ENCODE data around the gene ALKBH2.

Gene ALKBH2

DNA sequence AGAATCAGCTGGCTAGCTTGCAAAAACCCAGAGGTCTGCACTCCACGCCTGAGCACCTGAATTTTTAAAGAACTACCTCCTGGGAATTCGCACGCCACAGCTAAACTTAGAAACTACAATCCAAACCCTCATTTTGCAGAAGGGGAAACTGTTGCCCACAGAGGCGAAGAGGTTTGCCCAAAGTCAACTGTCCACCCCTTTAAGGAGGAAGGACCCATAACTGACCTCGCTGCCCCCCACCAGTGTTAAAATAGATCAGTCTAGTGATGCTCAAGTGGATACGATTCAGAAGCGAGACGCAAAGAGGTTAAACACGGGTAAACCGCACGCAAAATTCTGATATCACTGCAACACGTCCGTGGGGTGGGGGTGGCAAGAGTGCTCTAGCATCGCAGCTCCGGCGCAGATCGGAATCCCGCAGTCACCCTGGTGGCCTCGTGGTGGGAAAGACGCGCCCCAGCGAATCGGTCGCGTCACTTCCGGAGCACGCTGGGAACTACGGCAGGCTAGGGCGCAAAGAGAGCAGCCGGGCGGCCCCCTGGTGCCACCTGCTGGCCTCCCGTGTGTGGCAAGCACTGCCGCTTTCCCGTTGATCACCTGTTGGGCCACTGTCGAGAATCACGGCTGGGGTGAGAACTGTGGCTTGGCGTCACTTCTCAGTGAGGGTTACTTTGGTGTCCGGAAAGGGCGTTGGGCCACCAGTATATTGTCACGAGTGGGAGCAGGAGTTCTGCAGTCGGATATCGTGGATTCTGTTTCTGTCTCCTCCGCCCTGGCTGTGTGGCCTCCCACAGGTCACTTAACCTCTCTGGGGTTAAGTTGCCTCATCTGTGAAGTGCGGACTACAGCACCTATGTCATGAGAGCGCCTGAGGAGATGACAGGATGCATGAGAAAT, at the start of gene ALKBH2:
ALKBH2 (minus strand) TSS at position 451 of the 897 bp plus-strand sequence. CDS start 686 bp downstream, outside the sequence.
- DNase-seq: peak; percentile 95 to 97

DNA sequence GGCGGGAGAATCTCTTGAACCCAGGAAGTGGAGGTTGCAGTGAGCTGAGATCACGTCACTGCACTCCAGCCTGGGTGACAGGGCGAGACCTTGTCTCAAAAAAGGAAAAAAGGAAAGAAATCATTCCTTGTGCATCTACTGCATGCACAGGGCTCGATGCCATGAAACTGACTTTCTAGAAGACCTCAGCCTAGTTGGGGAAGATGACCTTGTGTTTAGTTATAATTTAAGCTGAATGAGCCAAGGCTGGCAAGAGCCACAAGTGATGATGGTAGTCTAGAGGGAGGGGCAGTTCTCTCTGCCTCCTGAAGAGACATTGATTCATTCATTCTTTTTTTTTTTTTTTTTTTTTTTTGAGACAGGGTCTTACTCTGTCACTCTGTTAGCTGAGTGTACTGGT, 47.3 kb upstream of the ALKBH2 start:
- DNase-seq: no peak

DNA sequence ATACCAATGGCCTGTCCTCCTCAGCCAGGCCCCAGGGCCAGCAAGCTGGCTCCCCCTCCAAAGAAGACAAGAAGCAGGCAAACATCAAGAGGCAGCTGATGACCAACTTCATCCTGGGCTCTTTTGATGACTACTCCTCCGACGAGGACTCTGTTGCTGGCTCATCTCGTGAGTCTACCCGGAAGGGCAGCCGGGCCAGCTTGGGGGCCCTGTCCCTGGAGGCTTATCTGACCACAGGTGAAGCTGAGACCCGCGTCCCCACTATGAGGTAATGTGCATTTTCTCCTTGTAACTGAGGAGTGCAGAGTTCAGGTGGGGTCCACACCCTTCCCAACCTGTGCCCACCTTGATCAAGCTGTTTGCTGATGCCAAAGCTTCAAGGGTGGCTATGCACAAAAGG, 46.5 kb upstream of the ALKBH2 start:
- DNase-seq: no peak

DNA sequence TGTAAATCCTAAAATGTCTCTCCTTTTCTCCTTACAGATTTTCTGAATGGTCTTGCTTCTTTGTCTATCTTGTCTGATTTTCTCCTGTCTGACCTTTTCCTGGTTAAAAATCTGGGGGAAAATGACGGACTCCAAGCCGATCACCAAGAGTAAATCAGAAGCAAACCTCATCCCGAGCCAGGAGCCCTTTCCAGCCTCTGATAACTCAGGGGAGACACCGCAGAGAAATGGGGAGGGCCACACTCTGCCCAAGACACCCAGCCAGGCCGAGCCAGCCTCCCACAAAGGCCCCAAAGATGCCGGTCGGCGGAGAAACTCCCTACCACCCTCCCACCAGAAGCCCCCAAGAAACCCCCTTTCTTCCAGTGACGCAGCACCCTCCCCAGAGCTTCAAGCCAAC, 46.1 kb upstream of the ALKBH2 start:
- no peak for DNase-seq

DNA sequence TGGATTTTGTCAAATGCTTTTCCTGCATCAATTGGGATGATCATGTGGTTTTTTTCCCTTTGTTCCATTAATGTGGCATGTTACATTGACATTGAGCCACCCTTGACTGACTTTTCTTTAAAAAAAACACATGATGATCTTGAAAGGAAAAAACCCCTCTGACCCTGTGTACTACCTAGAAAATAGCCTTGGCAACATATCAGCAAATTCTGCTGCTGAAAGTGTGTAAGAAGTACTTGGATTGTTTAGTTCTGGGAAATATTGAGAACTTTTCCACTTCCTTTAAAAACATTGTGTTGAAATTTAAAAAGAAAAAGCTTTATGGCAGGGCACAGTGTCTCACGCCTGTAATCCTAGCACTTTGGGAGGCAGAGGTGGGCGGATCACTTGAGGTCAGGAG, 43.8 kb upstream of the ALKBH2 start:
- DNase-seq: no peak

DNA sequence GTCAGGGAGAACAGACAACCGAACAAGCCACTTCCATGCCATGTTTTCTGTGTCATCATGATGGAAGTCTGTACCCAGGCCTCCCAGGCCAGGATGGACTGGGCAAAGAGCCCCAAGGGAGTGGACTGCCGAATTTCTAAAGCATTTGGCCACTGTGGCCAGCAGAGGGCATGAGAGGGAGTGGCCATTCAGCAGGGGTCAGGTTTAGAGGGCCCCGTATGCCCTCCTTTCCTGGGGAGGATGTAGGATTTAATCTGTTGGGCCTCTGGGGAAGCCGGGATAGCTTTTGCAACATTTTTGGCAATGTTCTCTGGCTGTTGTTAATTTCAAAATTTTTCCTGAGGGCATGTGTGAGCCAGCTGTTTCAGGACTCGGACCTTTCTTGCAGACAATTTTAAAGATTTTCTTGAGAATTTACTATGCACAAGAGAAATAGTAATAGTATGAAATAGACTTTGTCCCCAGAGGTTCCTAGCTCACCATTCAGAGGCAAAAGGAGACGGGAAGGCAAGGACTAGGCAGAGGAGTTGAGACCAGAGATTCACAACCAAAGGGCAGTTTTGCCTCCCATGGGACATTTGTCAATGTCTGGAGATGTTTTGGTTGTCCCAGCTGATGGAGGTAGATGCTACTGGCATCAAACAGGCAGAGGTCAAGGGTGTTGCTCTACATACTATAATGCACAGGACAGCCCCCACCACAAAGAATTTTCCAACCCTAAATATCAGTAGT, 41.1 kb upstream of the ALKBH2 start:
- DNase-seq: no peak

DNA sequence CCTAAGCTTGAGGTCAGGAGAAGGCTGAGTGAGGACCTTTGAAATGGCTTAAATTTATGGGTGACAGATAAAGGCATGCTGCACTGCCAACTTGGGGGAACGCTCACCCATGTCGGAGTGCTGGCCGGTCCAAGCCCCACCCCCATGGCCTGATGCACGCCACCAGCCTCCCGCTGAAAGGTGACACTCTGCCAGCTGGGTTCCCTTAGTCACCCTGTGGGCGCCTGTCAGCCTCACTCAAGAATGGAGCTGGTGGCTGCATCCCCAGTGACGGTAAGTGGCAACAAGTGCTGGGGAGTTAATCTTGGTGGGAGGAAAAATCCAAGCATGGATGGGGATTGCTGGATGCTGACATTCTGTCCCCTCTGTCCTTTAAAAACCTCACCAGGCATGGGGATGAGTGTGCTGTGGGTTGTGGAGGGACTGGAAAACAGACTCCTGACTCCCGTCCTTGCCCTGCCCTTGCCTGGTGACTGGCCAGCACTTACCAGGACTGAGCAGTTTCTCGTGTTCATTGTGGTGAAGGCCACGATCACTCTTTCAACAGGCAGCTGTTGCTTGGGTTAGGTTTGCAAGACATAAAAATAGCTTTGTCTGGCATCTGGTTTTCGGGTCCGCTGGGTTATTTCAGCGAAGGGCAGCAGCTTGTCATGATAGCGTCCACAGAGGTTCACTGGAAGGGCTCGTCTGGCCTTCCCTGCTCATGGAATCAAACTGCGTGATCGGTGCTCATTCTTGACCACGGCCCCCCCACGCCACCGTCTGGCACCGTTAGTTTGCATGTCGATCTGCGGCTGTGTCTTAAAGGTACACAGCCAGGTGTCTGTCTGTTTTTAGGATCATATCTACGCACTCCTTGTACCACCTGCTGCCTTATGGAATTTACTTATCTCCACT, 38.1 kb upstream of the ALKBH2 start:
- DNase-seq: no peak

DNA sequence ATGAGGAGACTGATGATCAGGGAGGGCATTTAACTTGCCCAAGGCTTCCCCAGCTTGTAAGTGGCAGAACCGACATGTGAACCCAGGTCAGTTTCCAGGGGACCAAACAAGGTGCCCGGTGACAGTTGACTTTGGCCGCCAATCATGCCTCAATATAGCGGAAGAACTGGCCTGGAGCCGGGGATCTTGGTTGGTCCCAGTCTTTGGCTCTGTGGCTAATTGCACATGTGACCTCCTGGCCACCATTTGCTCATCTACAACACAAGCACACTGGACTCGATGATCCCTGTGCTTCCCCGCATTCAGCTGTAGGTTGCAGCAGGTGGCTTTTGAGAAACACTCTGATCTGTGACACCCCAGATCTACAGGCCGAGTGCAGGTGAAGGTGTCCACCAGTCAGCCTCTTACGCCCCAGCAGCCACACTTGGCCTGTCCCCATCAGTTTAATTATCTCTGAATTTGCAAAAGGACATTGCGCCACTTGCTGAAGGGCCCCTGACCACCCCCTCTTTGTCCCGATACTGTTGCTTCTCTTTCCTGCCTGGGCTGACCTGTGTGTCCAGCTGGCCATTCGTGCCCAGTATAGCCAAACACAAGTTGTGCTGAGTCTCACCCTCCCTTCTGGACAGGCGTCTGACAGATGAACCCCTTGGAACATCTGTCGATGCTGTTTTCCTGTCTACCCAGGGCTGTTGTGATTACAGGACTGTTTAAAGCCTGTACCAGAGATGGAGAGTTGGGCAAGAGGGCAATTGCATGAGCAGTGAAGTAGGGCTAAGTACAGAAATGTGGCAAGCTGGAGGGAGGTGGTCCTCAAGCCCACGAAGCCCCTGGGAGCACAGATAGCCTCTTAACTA, 37.3 kb upstream of the ALKBH2 start:
- no peak for DNase-seq

DNA sequence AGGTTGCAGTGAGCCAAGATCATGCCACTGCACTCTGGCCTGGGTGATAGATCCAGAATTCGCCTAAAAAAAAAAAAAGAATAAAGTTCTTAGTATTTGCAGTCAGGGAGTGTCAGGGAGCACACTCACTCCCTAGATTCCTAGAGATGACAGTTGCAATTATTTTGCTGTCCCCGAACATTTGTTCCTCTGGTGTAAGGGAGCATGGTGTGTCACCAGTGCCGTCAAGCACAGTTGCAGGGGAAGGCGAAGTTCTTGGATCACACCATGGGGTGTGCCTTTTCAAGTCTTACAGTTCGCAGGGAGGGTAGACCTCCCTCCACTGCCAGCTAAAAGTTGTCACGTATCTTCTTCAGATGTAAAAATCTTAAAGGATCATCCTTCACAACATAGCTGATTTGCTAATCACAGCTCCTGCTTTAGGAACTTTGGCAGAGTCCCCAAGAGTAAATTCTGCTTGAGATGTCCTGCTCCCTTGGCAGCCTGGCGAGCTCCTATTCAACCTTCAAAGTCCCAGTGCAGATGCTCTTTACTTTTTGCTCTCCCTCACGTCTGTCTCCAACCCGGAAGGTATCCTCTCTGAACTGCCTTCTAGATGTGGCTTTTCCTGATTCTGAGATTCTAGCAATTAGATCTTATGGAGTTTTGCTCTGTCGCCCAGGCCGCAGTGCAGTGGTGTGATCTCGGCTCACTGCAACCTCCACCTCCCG, 34.4 kb upstream of the ALKBH2 start:
- DNase-seq: no peak

DNA sequence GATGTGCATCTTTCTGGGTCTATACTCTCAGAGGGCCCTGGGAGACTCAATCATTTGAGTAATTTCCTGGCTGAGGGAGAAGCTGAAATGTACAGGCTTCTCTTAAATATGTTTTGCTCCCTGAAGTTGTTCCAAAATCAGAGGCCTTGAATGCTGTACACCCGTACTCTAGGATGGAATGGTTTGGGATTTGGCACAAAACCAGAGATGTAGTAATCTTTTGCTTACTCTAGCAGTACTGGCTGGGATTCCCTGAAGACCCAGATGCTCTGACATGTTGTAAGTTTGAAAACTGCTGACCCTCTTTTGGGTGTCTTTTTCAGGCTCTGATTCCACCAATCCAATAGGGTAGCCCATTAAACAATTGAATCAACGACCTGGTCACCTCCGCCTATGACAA, 33.5 kb upstream of the ALKBH2 start:
- no peak for DNase-seq

DNA sequence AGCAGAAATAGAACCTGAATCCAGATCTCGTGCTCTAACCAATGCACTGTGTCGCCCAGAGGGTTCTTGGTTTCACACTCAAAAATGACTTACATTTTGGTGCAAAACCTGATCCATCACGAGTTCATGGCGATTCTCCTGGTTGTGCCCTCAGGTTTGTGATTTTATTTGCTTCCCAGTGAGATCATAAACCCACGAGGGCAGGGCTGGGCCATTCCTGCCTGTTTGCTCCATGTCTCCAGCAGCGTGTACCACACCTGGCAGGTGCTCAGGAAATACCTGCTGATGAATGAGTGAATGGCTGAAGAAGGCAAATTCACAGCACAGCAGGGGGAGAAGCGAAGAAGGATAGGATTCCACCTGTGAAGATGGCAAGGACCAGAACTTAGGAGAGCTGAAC, 32.5 kb upstream of the ALKBH2 start:
- DNase-seq: no peak

DNA sequence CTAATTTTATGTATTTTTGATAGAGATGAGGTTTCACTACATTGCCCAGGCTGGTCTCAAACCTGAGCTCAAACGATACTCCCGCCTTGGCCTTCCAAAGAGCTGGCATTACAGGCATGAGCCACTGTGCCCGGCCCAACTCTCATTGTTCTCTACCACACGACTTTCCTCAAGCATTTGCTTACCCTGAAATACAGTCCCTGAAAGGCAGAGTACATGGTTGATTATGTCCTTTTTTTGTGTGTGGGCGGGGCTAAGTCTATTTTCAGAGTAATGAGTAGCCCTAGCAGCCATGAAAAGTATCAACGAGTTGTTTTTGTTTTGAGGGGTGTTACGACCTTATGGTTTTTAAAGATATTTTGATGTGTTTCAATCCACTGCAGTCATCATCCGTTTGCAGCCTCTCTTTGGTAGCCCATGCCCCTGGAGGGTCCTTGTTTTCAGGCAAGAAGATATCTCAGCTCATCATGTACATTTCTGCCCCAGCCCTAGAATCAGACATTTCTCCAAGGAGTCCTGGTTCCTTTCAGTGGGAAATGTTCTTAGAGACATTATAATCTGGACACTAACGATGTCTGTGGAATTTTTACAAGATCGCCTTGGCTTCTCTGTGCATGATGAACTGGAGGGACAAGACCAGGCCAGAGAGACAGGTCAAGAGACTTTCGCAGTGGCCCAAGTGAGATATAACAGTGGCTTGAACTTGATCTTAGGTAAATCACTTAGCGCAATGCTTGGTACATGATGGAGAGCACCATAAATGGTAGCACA, 31.8 kb upstream of the ALKBH2 start:
- DNase-seq: no peak

DNA sequence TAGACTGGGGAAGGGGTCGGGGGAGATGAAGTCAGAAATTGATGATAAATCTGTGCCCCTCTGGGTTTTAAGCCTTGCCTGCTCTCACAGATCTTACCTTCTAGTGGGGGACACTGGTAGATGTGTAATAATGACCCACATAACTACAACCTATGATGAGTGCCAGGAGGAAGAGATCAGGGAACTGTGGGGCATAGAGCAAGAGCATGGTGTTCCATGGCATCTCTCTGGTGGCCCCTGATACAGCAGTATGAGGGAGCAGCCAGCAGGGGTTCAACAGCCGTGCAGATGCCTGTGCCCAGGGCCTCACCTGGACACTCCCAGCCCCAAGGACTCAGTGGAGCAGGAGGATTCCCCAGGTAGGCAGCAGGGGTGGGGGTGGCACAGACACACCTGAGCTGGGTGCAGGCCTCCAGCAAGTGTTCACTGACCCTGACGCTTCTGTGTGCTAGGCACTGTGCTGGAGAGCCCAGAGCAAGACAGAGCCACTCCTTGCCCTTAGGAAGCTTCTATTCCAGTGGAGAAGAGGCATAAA, 28.1 kb upstream of the ALKBH2 start:
- DNase-seq: no peak

DNA sequence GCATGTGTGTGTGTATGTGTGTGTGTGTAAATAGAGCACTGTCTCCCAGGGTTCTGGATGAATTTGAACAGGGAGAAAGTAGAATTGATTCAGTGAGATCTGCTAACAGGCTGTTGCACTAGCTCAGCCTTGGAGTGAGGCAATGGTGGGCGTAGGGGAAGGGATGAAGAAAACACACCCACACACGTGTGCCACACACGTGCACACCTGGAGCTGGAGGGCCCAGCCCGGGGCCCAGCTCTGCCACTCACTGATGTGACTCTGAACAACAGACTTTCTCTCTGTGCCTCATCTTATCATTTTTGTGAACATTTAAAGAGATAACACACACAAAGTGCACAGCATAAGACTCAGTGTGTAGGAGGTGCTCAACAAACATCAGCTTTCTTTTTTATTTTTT, 27.3 kb upstream of the ALKBH2 start:
- DNase-seq: no peak

DNA sequence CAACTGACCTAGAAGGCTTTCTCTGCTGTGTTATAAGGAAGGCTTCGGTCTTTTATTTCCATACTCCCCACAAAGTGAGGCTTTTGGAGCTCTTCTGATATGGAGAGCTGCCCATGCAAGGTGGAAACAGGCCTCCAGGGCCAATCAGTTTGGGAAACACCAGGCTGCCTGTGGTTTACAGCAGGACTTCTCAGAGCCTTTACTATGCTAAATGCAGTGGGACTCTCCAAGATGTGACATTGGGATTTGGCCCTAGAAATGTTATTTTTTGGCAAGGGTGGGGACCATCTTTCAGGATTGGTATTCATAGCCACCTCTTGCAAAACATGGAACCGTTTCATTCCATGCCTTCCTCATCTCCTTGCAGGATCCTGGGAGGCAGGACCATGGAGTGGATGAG, 26.8 kb upstream of the ALKBH2 start:
- no peak for DNase-seq

DNA sequence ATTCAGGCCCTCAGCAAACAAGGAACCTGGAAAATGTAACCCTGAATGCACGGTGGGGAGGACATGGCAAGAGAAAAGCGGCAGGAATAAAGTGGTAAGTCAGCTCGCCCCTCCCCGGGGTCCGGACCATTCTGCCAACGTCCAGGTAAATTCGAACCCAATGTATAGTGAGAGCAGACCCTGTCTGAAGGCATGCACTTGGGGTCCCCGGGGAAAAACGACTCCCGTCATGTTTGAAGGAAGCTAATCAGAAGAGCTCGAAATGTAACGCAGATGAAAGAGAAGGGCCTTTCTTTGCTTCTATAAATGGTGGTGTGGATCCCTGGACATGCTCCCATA, 23.3 kb upstream of the ALKBH2 start:
- no peak for DNase-seq

DNA sequence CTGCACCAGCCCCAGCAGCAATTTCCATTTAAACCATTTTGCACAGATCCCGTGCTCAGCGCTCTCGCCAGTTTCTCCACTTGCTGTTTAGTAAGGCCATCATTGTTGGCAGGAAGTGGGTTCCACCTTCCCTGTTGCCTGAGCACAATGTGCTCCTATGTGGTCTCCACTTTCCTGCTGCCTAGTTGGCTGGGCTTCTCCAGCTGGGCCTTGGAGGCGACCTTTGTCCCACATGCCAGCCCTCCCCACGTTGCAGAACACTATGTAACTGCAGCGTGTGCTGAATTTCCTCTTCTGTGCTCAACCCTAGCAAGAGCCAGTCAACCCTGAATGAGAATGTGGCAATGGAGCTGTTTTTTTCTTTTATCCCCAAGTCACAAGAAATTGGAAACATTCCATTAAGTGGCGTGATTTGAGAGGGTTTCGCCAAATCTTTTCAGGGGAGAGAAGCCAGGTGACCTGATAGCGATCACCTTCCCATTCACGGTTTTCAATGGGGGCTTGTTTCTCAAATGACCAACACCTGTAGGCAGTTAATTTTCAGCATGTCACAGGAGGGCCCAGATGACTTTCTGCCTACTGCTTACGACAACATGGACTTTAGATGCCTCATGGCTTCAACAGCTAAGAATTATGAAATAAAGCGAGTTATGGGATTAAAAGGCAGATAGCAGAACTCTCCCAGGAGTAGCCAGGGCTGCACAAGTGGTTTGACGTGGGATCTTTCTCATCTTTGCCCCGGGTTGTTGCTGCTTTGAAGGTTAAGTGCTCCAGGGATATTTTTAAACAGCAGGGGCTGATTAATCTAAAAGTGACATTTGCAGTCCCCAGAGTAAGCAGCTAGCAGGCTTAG, 22.7 kb upstream of the ALKBH2 start, which contains the start of gene ACACB:
ACACB (plus strand) TSS at position 830 of the 853 bp plus-strand sequence. CDS start 22,819 bp downstream, outside the sequence.
- DNase-seq: no peak

DNA sequence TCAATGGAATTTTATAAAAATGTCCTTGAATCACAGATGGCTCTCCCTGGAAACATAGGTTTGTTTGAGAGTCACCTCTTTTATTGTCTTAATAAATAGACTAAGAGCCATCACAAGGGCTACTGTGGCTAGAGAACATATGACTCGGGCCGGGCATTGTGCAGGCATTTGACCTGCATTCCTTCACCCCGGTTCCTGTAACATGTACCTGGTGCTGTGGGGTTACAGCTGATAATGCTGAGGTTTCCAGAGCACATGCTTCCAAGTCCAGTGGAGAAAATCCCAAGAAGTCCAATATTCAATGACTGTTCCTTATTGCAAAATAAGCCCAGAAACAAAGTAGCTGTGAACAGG, 22.1 kb upstream of the ALKBH2 start:
- no peak for DNase-seq

DNA sequence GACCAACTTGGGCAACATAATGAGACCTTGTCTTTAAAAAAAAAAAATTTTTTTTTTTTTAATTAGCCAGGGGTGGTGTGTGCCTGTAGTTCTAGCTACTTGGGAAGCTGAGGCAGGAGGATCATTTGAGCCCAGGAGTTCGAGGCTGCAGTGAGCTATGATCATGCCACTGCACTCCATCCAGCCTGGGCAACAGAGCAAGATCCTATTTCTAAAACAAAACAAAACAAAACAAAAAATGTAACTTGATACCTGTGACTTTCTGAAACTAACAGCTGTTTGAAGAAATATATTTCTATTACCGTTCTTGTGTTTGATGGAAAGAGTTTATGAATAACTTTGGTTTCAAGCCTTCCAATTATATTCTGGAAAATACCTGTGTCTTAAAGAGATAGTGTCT, 21.4 kb upstream of the ALKBH2 start:
- DNase-seq: no peak

Measured in CD4-positive, alpha-beta T cell treated with Interferon alpha-2 for 1 hour (primary cell).